Measurements from ENCODE around the gene PRMT1. TPM values are rescaled to one million over a fixed set of nuclear protein-coding genes. Genes with fewer than 3 reads are reported as not detected.

The PRMT1 gene
- total and polyA plus RNA-seq, 9 of the 15 experiments (the other 6 are each of a cell fraction or from before 2014, with no cell fraction given): 13.3 to 464 (median 326) TPM

GRCh38 chr19:49677901-49678674, 1.0 kb downstream of the PRMT1 start (continued):
- TF ChIP-seq ETV6 (IDR thresholded peaks at IDR 0.05; ENCODE audit: borderline replicate concordance in 1 of 2, low read depth in 2 of 2, low read length in 1 of 2): no peak
- no peak for TF ChIP-seq ETV6 (CRISPR knock-in tag; IDR thresholded peaks at IDR 0.05; ENCODE audit: borderline replicate concordance)
- TF ChIP-seq ZKSCAN8 (CRISPR knock-in tag; IDR thresholded peaks at IDR 0.05): no peak
- no peak for TF ChIP-seq ZNF444 (CRISPR knock-in tag; IDR thresholded peaks at IDR 0.05)
- no peak for TF ChIP-seq PKNOX1 (IDR thresholded peaks at IDR 0.05)
- no peak for TF ChIP-seq POLR3A (IDR thresholded peaks at IDR 0.05; ENCODE audit: borderline replicate concordance, extremely low read depth, insufficient read depth, insufficient read length)
- TF ChIP-seq PHF20 (IDR thresholded peaks at IDR 0.05; ENCODE audit: partially characterized antibody): no peak
- TF ChIP-seq JUNB (CRISPR knock-in tag; conservative IDR thresholded peaks at IDR 0.05): no peak
- no peak for TF ChIP-seq LEF1 (IDR thresholded peaks at IDR 0.05)
- no peak for TF ChIP-seq PTBP1 (IDR thresholded peaks at IDR 0.05; ENCODE audit: low read depth, low read length)
- no peak for TF ChIP-seq PPARD (CRISPR knock-in tag; IDR thresholded peaks at IDR 0.05)
- TF ChIP-seq ZNF282 (CRISPR knock-in tag; IDR thresholded peaks at IDR 0.05): no peak
- no peak for TF ChIP-seq HNRNPK (IDR thresholded peaks at IDR 0.05; ENCODE audit: low read depth, low read length, poor library complexity, severe bottlenecking)
- no peak for TF ChIP-seq SAFB2 (IDR thresholded peaks at IDR 0.05; ENCODE audit: borderline replicate concordance, low read depth, low read length, severe bottlenecking)
- TF ChIP-seq ILF3 (IDR thresholded peaks at IDR 0.05; ENCODE audit: borderline replicate concordance): no peak
- no peak for TF ChIP-seq THRA (IDR thresholded peaks at IDR 0.05)
- no peak for TF ChIP-seq RBM14 (IDR thresholded peaks at IDR 0.05; ENCODE audit: borderline replicate concordance, insufficient read depth, low read depth, low read length)
- TF ChIP-seq CBFB (CRISPR knock-in tag; IDR thresholded peaks at IDR 0.05): no peak
- TF ChIP-seq ZNF589 (CRISPR knock-in tag; IDR thresholded peaks at IDR 0.05; ENCODE audit: low read depth): no peak
- no peak for TF ChIP-seq FOSL1 (tag; conservative IDR thresholded peaks at IDR 0.05)
- TF ChIP-seq TAF7 (tag; IDR thresholded peaks at IDR 0.05): no peak
- no peak for TF ChIP-seq HIVEP1 (CRISPR knock-in tag; IDR thresholded peaks at IDR 0.05)
- TF ChIP-seq ZBTB34 (CRISPR knock-in tag; IDR thresholded peaks at IDR 0.05): no peak
- no peak for TF ChIP-seq ZNF146 (CRISPR knock-in tag; IDR thresholded peaks at IDR 0.05; ENCODE audit: unreplicated experiment)
- no peak for TF ChIP-seq CBX5 (IDR thresholded peaks at IDR 0.05; ENCODE audit: borderline replicate concordance, low read depth)
- no peak for TF ChIP-seq ZNF586 (CRISPR knock-in tag; conservative IDR thresholded peaks at IDR 0.05)
- TF ChIP-seq FOS (IDR thresholded peaks at IDR 0.05; ENCODE audit: extremely low read depth, insufficient read length): no peak
